Activated naive CD8-positive, alpha-beta T cell treated with anti-CD3 and anti-CD28 coated beads for 36 hours (primary cell): ENCODE results near the gene OR2F1. TPM values are rescaled to one million over a fixed set of nuclear protein-coding genes. Genes with fewer than 3 reads are reported as not detected.

ENCODE experiments used
- DNase-seq: peaks from one replicate; pipeline ENCODE4 v3.0.0; 2021
- H3K27ac Mint-ChIP-seq: one replicate; pipeline ENCODE4 v1.8.0; 2022; ENCODE audit warnings: mild to moderate bottlenecking, moderate library complexity, mixed read lengths
- H3K27me3 Mint-ChIP-seq: one replicate; pipeline ENCODE4 v1.8.0; 2022; ENCODE audit warnings: mild to moderate bottlenecking, mixed read lengths
- H3K36me3 Mint-ChIP-seq: one replicate; pipeline ENCODE4 v1.8.0; 2021; ENCODE audit warnings: mild to moderate bottlenecking, mixed read lengths
- H3K4me1 Mint-ChIP-seq: one replicate; pipeline ENCODE4 v1.8.0; 2021; ENCODE audit warnings: mixed read lengths
- H3K4me3 Mint-ChIP-seq: one replicate; pipeline ENCODE4 v1.8.0; 2022; ENCODE audit warnings: mild to moderate bottlenecking, moderate library complexity, mixed read lengths
- H3K9me3 Mint-ChIP-seq: one replicate; pipeline ENCODE4 v1.8.0; 2022; ENCODE audit warnings: mixed read lengths
- total RNA-seq, 2 experiments: library from RNA; stranded (reverse); gene quantifications; one replicate each; pipeline ENCODE4 v1.2.3, GENCODE V29; 2021

Gene OR2F1
- total RNA-seq, 2 experiments from 2014 or later: not detected

DNA sequence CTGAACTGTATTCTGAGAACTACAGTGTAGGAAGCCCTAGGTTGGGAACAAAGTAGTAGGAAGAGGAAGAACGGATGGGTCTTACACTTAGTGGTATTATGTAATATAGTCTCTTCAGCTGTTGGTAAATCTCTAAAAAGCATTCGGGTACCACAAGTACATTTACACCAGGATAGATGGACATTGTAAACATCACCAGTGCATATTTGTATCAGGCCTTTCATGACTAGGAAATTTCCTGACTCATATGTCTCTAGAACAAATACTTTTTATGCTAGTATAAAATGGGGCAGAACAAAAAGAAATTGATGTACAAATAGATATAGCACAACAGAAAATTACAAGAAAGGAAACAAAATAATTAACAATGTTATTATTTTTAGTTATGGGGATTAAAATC is 23.9 kb downstream of the OR2F1 start:
- peaks cover 4% of the 10 kb centered on the region for H3K27me3 Mint-ChIP-seq
- H3K36me3 Mint-ChIP-seq: no peaks in the 10 kb centered on the region
- no peaks in the 10 kb centered on the region for H3K9me3 Mint-ChIP-seq
- no peak overlapping the region for H3K4me3 Mint-ChIP-seq
- H3K27ac Mint-ChIP-seq: no peak overlapping the region
- no peak for DNase-seq
- H3K4me1 Mint-ChIP-seq: no peaks in the 10 kb centered on the region

DNA sequence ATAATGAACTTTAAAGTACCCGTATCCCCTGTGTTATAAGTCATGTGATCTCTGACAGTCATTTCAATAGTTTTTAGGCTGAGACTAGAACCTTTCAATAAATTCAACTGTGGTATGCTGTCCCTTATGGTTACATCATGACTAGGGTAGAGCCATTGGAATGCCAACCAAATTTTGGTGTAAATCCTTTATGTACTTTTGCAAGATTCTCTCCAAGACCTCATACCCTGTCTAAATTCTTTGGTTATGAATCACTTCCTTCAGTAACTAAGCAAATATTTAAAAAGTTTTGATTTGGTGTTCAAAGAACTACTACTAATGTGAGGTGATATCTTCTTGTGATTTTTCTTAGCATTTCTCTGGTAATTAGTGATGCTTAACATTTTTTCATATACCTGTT is 24.7 kb downstream of the OR2F1 start:
- H3K27ac Mint-ChIP-seq: no peak overlapping the region
- no peak overlapping the region for H3K4me3 Mint-ChIP-seq
- no peaks in the 10 kb centered on the region for H3K36me3 Mint-ChIP-seq
- H3K4me1 Mint-ChIP-seq: no peaks in the 10 kb centered on the region
- no peaks in the 10 kb centered on the region for H3K9me3 Mint-ChIP-seq
- peaks cover 4% of the 10 kb centered on the region for H3K27me3 Mint-ChIP-seq
- no peak for DNase-seq

DNA sequence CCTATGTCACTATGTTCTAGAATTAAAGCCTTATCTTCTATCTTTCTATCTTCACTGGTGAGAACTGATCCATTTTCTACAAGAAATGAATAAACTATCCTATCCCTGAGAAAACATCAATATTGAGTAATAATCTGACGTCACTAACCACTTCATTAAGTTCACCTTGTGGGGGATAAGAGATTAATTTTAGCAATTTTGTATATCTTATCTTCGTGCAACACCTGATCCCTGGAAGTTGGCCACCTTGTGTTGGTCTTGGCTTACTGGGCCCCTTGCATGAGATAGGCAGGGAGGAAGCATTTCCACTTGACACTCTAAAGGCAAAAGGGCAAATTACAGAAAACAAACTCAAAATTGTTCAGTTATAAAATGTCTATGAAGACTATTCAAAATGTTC is 25.4 kb downstream of the OR2F1 start:
- H3K36me3 Mint-ChIP-seq: no peaks in the 10 kb centered on the region
- H3K4me3 Mint-ChIP-seq: no peak overlapping the region
- no peaks in the 10 kb centered on the region for H3K4me1 Mint-ChIP-seq
- no peak overlapping the region for H3K27ac Mint-ChIP-seq
- peaks cover 4% of the 10 kb centered on the region for H3K27me3 Mint-ChIP-seq
- no peaks in the 10 kb centered on the region for H3K9me3 Mint-ChIP-seq
- DNase-seq: no peak

DNA sequence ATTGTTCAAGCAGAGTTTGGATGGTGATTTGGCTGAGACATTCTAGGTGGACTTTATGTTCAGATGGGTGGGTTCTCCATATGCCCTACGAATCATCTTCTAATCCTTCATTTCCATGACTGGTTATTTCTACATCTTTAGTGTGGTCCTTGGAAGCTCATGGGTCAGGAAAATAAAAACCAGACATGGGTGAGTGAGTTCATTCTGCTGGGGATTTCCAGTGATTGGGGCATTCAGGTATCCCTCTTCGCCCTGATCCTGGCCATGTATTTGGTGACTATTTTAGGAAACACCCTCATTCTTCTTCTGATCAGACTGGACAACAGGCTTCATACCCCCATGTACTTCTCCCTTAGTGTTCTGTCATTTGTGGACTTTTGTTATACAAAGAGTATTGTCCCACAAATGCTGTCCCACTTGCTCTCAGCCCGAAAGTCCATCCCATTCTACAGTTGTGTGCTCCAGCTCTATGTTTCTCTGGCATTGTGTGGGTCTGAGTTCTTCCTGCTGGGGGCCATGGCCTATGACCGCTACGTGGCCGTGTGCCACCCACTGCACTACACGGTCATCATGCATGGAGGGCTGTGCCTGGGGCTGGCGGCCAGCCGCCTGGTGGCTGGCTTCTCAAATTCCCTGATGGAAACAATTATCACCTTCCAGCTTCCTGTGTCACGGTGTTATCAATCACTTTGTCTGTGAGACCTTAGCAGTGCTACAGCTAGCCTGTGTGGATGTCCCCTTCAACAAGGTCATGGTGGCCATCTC is 26.3 kb downstream of the OR2F1 start:
- Mint-ChIP-seq H3K27ac (no peak overlapping the region), H3K36me3 (no peaks in the 10 kb centered on the region), H3K27me3 (peaks cover 4% of the 10 kb centered on the region), H3K4me1 (no peaks in the 10 kb centered on the region), H3K9me3 (no peaks in the 10 kb centered on the region), H3K4me3 (no peak overlapping the region)
- no peak for DNase-seq

DNA sequence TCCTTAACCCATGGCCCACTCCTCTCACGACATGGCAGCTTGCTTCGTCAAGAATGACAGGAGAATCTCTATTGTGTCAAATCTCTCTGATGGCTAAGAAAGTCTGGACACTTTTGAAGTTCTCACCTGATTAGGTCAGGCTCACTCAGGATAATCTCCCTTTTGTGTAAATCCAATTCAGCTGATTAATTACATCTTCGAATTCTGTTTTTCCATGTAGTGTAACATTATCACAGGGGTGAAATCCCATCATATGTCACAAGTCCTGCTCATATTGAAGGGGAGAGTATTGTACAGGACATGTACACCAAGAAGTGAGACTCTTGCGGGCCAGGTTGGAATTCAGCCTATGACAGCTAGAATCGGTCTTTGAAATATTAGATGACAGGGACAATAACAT is 29.3 kb downstream of the OR2F1 start:
- peaks cover 11% of the 10 kb centered on the region for H3K4me1 Mint-ChIP-seq
- H3K9me3 Mint-ChIP-seq: peaks cover 2% of the 10 kb centered on the region
- H3K27me3 Mint-ChIP-seq: peaks cover 4% of the 10 kb centered on the region
- DNase-seq: no peak
- no peak overlapping the region for H3K27ac Mint-ChIP-seq
- H3K4me3 Mint-ChIP-seq: no peak overlapping the region
- H3K36me3 Mint-ChIP-seq: peaks cover 1% of the 10 kb centered on the region

DNA sequence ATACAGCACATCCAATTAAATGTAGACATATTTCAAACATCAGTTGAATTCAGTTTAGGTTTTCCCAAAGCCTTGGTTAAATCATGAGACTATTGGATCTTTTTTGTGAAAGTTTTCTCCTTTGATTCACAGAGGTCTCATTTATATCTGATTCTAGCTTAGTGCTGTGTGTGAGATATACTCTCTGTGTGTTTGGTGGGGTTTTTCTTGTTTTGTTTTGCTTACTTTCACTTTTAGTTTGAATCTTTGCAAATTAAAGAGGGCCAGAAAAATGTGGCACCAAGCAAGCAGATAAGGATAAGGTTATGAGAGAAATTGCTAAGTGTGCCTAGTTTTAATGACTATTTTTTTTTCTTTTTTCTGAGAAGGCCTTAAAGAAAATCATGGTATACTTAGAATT is 32.9 kb downstream of the OR2F1 start:
- Mint-ChIP-seq H3K4me1 (peaks cover 11% of the 10 kb centered on the region), H3K9me3 (peaks cover 7% of the 10 kb centered on the region), H3K4me3 (peak overlapping the region; percentile 16), H3K27ac (no peak overlapping the region), H3K36me3 (peaks cover 6% of the 10 kb centered on the region), H3K27me3 (no peaks in the 10 kb centered on the region)
- no peak for DNase-seq

DNA sequence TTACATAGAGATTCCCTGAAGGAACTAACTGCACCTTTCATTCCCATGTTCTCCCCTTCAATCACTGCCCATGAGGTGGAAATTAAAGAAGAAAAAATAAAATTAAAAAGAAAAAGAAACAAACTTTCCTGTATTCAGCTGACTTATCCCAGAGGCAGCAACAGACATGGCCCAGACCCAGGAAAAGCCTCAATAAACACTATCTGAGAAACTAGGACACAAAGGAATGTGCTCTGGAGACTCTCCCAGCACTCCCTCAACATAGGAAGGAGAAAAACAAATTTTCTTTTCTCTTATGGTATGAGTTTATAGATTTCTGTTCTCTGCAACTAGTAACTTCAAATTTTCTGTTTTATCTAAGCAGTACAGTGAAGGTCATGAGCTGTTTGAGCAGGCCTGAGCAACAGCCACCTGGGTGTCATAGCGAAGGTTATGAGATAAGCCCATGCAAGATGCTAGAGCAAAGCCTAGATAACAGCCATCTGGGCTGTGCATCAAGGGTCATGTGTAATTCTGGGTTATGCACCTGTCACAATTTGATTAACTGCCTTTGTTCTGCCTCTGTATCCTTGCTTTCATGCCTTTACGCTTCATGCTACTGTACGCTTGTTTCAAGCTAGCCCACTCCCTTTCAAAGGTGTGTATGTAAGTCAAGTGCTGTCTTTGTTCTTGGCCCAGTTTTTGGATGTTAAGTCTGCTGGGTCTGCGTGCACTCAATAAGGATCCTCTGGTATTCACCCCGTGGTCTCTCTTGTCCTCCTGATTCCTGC is 34.5 kb downstream of the OR2F1 start:
- Mint-ChIP-seq H3K27me3 (no peaks in the 10 kb centered on the region), H3K27ac (no peak overlapping the region), H3K4me3 (no peak overlapping the region), H3K36me3 (peaks cover 6% of the 10 kb centered on the region), H3K4me1 (peaks cover 11% of the 10 kb centered on the region), H3K9me3 (peaks cover 7% of the 10 kb centered on the region)
- DNase-seq: no peak

DNA sequence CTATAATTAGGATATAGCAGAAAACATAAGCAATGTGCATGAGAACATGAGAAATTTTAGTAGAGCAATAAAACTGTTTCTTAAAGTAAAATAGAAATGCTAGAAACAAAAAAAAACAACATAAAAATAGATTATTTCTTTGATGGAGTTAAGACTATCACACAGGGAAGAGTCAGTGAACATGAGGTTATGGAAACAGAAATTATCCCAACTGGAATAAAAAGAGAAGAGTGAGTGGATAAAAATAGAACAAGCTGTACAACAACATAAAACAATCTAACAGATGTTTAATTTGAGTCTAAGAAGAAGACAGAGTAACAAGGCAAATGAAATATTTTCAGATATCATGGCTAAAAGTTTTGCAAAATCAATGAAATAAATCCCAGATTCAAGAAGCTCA is 38.0 kb downstream of the OR2F1 start:
- Mint-ChIP-seq H3K4me1 (peaks cover 2% of the 10 kb centered on the region), H3K27ac (no peak overlapping the region), H3K4me3 (no peak overlapping the region), H3K36me3 (peaks cover 6% of the 10 kb centered on the region), H3K9me3 (peaks cover 7% of the 10 kb centered on the region), H3K27me3 (no peaks in the 10 kb centered on the region)
- no peak for DNase-seq

DNA sequence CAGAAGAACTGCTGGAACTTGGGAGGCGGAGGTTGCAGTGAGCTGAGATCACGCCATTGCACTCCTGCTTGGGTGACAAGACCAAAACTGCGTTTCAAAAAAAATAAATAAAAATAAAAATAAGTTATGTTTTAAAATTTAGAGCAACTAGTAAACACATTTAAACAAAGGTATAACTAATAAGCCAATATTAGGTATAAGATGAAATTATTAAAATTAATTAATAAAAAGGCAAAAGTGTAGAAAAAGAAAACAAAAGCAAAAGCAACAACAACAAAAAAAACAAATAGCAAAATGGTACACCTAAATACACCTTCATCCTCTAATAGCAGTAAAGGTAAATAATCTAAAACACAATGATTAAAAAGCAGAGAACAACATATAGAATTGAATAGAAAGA is 39.3 kb downstream of the OR2F1 start:
- Mint-ChIP-seq H3K9me3 (peaks cover 5% of the 10 kb centered on the region), H3K4me3 (no peak overlapping the region), H3K27ac (no peak overlapping the region), H3K27me3 (no peaks in the 10 kb centered on the region), H3K36me3 (peaks cover 4% of the 10 kb centered on the region), H3K4me1 (no peaks in the 10 kb centered on the region)
- DNase-seq: no peak

DNA sequence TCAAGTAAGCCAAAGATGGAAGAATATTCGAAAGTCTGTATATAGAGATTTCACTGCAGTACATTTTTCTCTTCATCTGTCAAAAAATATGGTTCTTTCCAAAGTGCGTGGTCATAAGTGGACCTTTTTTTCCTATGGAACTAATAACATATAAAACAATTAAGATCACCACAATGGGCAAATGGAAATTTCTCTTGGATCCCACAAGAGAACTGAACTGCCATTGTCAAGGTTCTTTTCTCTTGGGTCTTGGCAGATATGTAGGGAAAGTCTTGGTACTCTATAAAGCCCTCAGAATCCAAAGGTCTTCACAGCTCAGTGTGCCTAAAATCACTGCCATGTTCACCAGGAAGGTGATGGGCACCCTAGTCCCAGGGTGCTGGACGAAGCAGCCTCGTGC is 45.4 kb downstream of the OR2F1 start, which contains the start of gene OR6B1:
TSS of gene OR6B1 (plus strand) at position 301 of the 400 bp plus-strand sequence. CDS start 3,677 bp downstream, outside the sequence.
- Mint-ChIP-seq H3K27me3 (no peaks in the 10 kb centered on the region), H3K4me3 (no peak within 1 kb of the TSS), H3K4me1 (no peaks in the 10 kb centered on the region), H3K9me3 (no peaks in the 10 kb centered on the region), H3K27ac (no peak within 1 kb of the TSS), H3K36me3 (no peaks in the 10 kb centered on the region)
- no peak for DNase-seq

DNA sequence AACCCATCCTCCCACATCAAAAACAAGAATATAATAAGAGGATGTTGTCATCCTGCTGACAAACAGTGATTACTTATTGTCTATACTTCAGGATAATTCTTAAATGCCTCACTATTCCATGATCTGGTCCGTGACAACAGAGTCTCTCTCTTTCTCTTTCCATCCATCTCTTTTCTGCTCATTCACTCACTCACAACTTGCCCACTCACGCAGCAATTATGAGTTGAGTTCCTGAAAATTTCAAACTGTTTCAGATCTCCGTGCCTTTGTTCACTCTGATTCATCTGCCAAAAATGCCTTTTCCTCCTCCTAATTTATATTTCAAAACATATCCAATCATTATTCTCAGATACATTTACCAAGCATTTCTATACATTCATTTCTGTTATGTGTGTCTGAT is 46.9 kb downstream of the OR2F1 start:
- no peaks in the 10 kb centered on the region for H3K36me3 Mint-ChIP-seq
- DNase-seq: no peak
- no peaks in the 10 kb centered on the region for H3K9me3 Mint-ChIP-seq
- H3K27ac Mint-ChIP-seq: no peak overlapping the region
- H3K27me3 Mint-ChIP-seq: no peaks in the 10 kb centered on the region
- no peak overlapping the region for H3K4me3 Mint-ChIP-seq
- H3K4me1 Mint-ChIP-seq: no peaks in the 10 kb centered on the region

DNA sequence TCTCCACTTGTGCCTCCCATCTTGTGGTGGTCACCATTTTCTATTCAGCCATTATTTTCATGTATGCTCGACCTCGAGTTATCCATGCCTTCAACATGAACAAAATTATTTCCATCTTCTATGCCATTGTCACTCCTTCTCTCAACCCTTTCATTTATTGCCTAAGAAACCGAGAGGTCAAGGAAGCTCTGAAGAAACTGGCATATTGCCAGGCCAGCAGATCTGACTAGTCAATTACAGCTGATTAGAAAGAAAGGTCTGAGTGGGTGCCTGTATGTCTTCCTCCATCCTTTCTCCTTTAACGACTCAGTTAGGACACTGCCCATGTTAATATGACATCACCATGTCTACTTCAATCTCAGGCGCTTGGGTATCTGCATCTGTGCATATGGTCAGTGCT is 50.1 kb downstream of the OR2F1 start:
- H3K27ac Mint-ChIP-seq: no peak overlapping the region
- H3K9me3 Mint-ChIP-seq: peaks cover 10% of the 10 kb centered on the region
- H3K4me1 Mint-ChIP-seq: no peaks in the 10 kb centered on the region
- H3K27me3 Mint-ChIP-seq: peaks cover 14% of the 10 kb centered on the region
- H3K36me3 Mint-ChIP-seq: peaks cover 1% of the 10 kb centered on the region
- no peak for DNase-seq
- no peak overlapping the region for H3K4me3 Mint-ChIP-seq

DNA sequence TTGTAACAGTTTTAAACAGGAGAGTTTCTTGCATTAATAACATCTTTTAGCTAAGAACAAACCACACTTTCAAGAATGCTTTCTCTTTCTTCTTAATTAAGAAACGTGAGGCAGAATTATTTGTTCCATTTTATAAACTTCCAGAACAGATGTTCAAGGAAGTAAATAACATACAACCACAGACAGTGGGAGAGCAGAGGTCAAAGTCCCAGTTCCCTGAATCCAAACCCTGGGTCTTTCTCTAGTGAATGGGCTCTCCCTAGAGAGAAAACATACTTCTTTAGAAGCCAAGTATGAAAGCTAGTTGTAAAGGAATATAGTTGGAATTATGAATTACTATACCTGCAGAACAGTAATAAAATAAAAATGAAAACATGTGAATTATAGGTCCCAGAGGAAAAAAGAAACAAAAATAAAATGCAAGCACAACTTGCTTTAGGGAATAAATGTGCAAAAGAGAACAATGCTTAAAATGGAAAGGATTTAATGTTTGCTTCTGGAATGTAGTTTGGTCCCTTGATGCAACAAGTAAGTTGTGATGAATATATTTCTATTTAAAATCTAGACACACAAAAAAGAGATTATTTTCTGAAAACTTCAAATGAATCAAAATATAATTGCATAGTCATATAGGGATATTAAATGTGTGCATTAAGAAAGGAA is 51.5 kb downstream of the OR2F1 start:
- Mint-ChIP-seq H3K4me1 (no peaks in the 10 kb centered on the region), H3K9me3 (peaks cover 14% of the 10 kb centered on the region), H3K36me3 (peaks cover 1% of the 10 kb centered on the region), H3K27me3 (peaks cover 14% of the 10 kb centered on the region), H3K27ac (no peak overlapping the region), H3K4me3 (no peak overlapping the region)
- DNase-seq: no peak

DNA sequence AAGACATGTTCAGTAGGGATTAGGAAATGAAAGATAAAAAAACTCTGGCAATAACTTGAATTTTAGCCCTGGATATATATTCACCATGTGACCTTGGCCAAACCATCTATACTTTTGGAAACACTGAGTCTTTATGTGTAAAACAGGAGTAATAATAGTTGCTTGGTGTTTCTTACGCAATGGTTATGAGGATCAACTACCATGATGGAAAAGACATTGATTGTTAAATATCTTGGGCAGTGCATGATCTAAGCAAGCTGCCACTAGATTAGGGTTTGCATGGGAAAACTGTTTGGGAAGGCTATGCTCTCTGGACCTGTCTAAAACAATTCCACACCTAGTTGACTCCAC is 52.0 kb downstream of the OR2F1 start:
- Mint-ChIP-seq H3K4me1 (no peaks in the 10 kb centered on the region), H3K4me3 (no peak overlapping the region), H3K9me3 (peaks cover 14% of the 10 kb centered on the region), H3K27ac (no peak overlapping the region), H3K36me3 (peaks cover 3% of the 10 kb centered on the region), H3K27me3 (peaks cover 16% of the 10 kb centered on the region)
- no peak for DNase-seq

DNA sequence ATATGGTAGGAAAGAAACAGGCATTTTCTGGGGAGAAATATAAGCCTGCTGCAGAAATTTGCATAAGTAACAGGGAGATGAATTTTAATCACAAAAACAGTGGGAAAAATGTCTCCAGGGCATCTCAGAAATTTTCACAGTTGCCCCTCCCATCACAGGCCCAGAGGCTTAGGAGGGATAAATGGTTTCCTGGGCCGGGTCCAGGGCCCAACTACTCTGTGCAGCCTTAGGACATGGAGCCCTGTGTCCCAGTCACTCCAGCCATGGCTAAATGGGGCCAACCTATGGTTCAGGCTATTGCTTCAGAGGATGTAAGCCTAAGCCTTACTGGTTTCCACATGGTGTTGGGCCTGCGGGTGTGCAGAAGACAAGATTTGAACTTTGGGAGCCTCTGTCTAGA is 54.7 kb downstream of the OR2F1 start:
- Mint-ChIP-seq H3K27me3 (peaks cover 30% of the 10 kb centered on the region), H3K27ac (no peak overlapping the region), H3K4me3 (no peak overlapping the region), H3K36me3 (peaks cover 5% of the 10 kb centered on the region), H3K4me1 (no peaks in the 10 kb centered on the region), H3K9me3 (peaks cover 14% of the 10 kb centered on the region)
- DNase-seq: no peak
